Mesendoderm (in vitro differentiated cells): ENCODE measurements around the gene CD46.

Experiments
- DNase-seq: peaks from one replicate; pipeline ENCODE4 v3.0.0; 2013
- H2AK5ac ChIP-seq: 2 replicates; pipeline ENCODE4 v1.6.1; 2013; ENCODE audit warnings: low read length, inconsistent platforms
- H2BK120ac ChIP-seq: 2 replicates; pipeline ENCODE4 v1.6.1; 2013; ENCODE audit warnings: low read depth, mild to moderate bottlenecking, low read length, moderate library complexity, mixed read lengths
- H2BK15ac ChIP-seq: replicated peaks from 2 replicates; pipeline ENCODE4 v1.6.1; 2013; ENCODE audit warnings: low read depth, mild to moderate bottlenecking, moderate library complexity
- H2BK5ac ChIP-seq: 2 replicates; pipeline ENCODE4 v1.6.1; 2013; ENCODE audit warnings: low read length, inconsistent platforms
- H3K18ac ChIP-seq: 2 replicates; pipeline ENCODE4 v1.6.1; 2013; ENCODE audit warnings: mild to moderate bottlenecking, low read length, mixed read lengths
- H3K23ac ChIP-seq: one replicate; pipeline ENCODE4 v1.6.1; 2013; ENCODE audit warnings: low read length
- H3K27ac ChIP-seq: 2 replicates; pipeline ENCODE4 v1.5.1; 2013; ENCODE audit warnings: low read depth, mild to moderate bottlenecking, inconsistent platforms, low read length, moderate library complexity
- H3K27me3 ChIP-seq: 2 replicates; pipeline ENCODE4 v1.6.1; 2013; ENCODE audit warnings: low read length, control low read depth, mild to moderate bottlenecking, inconsistent platforms; ENCODE audit not compliant: insufficient read depth, poor library complexity
- H3K36me3 ChIP-seq: 2 replicates; pipeline ENCODE4 v1.6.1; 2013; ENCODE audit warnings: low read length, inconsistent platforms; ENCODE audit not compliant: control insufficient read depth, insufficient read depth
- H3K4ac ChIP-seq: one replicate; pipeline ENCODE4 v1.6.1; 2013; ENCODE audit warnings: low read depth, mild to moderate bottlenecking, low read length, moderate library complexity
- H3K4me1 ChIP-seq: 2 replicates; pipeline ENCODE4 v1.6.1; 2013; ENCODE audit warnings: low read depth, low read length, inconsistent platforms; ENCODE audit not compliant: control insufficient read depth
- H3K4me2 ChIP-seq: 2 replicates; pipeline ENCODE4 v1.6.1; 2013; ENCODE audit warnings: low read length
- H3K4me3 ChIP-seq: 2 replicates; pipeline ENCODE4 v1.5.1; 2013; ENCODE audit warnings: mild to moderate bottlenecking, low read length
- H3K56ac ChIP-seq: one replicate; pipeline ENCODE4 v1.6.1; 2013; ENCODE audit warnings: low read length
- H3K79me1 ChIP-seq: 2 replicates; pipeline ENCODE4 v1.6.1; 2013; ENCODE audit warnings: low read length, inconsistent platforms
- H3K79me2 ChIP-seq: 2 replicates; pipeline ENCODE4 v1.6.1; 2013; ENCODE audit warnings: mild to moderate bottlenecking, low read length; ENCODE audit not compliant: control insufficient read depth, insufficient read depth
- H3K9ac ChIP-seq: 2 replicates; pipeline ENCODE4 v1.6.1; 2013; ENCODE audit warnings: low read length, inconsistent platforms
- H4K5ac ChIP-seq: one replicate; pipeline ENCODE4 v1.6.1; 2013; ENCODE audit warnings: low read length
- H4K8ac ChIP-seq: one replicate; pipeline ENCODE4 v1.6.1; 2013; ENCODE audit warnings: low read depth, mild to moderate bottlenecking, control low read depth, low read length, moderate library complexity
- WGBS: extraction: QIAGEN DNeasy Blood & Tissue Kit; methylation state at CpG from one replicate; pipeline ENCODE4 v1.1.7; 2013; ENCODE audit warnings: low lambda C conversion rate, missing lambda C conversion rate; ENCODE audit not compliant: insufficient coverage; ENCODE audit errors: extremely low coverage; 5-methylcytosine and 5-hydroxymethylcytosine counted together

Gene CD46

DNA sequence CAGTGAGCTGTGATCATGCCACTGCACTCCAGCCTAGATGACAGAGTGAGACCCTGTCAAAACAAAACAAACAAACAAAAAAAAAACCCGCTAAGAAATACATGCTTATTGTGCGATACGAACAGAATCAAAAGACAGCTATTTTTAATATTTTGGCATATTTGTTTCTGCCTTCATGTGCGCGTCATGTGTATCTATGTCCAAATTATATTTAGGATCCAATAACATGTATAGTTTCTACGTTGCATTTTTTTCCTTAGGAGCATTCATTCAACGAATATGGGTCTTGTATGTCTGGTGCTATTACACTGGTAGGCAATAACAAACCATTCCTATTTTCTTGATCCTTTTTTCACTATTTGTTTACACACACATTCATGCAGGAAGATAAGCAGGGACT lies 1.8 kb downstream of the CD46 start:
- DNase-seq: no peak
- peaks cover 11% of the 10 kb centered on the region for H3K79me1 ChIP-seq
- H3K36me3 ChIP-seq: no peaks in the 10 kb centered on the region
- H3K23ac ChIP-seq: no peak overlapping the region
- H2BK120ac ChIP-seq: no peak overlapping the region
- H3K4me1 ChIP-seq: peaks cover 4% of the 10 kb centered on the region
- no peak overlapping the region for H3K27ac ChIP-seq
- WGBS: no CpG with 5 or more reads among the region's 7 CpGs
- peak overlapping the region; percentile 28 for H3K4me2 ChIP-seq
- H3K56ac ChIP-seq: no peak overlapping the region
- no peak overlapping the region for H2BK5ac ChIP-seq
- no peak overlapping the region for H3K4ac ChIP-seq
- H2BK15ac ChIP-seq: no peak overlapping the region
- H2AK5ac ChIP-seq: no peak overlapping the region
- H3K79me2 ChIP-seq: peaks cover 55% of the 10 kb centered on the region
- no peak overlapping the region for H3K4me3 ChIP-seq
- H3K27me3 ChIP-seq: no peaks in the 10 kb centered on the region
- no peak overlapping the region for H4K8ac ChIP-seq
- H3K9ac ChIP-seq: peak overlapping the region; percentile 86
- H3K18ac ChIP-seq: no peak overlapping the region
- H4K5ac ChIP-seq: no peak overlapping the region

DNA sequence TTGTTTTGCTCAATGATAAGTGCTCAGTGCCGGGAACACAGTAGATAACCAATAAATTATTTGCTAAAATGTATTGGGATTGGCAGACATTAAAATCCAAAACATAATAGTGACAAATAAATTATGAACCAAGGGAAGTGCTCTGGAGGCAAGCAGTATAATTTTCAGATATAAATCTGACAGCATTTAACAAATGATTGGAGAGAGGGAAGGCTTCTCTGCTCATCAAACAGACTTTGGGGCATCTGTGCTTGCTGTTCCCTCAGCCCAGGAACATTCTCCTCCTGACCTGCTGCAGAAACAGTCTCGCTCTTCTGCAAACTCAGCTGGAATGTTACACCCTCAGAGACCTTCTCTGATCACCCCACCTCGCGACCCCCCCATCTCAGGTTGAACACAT lies 2.2 kb downstream of the CD46 start:
- DNase-seq: no peak
- Histone ChIP-seq H3K79me2 (peaks cover 55% of the 10 kb centered on the region), H3K4me2 (peak overlapping the region; percentile 13), H2BK120ac (no peak overlapping the region), H2BK15ac (no peak overlapping the region), H3K4me1 (peaks cover 4% of the 10 kb centered on the region), H4K8ac (no peak overlapping the region), H3K27me3 (no peaks in the 10 kb centered on the region), H3K23ac (no peak overlapping the region), H3K4ac (peak overlapping the region; percentile 87), H3K36me3 (no peaks in the 10 kb centered on the region), H3K9ac (peak overlapping the region; percentile 37), H2AK5ac (no peak overlapping the region), H3K4me3 (no peak overlapping the region), H4K5ac (no peak overlapping the region), H3K79me1 (peaks cover 11% of the 10 kb centered on the region), H2BK5ac (no peak overlapping the region), H3K56ac (peak overlapping the region; percentile 44), H3K18ac (peak overlapping the region; percentile 34), H3K27ac (no peak overlapping the region)
- no CpG with 5 or more reads among the region's 4 CpGs for WGBS

- H3K79me1 ChIP-seq: peaks cover 11% of the 10 kb centered on the region
- H2BK15ac ChIP-seq: no peak overlapping the region
- H3K4me2 ChIP-seq: no peak overlapping the region
- no peak overlapping the region for H2BK5ac ChIP-seq
- no CpG with 5 or more reads among the region's 7 CpGs for WGBS
- no peak overlapping the region for H2AK5ac ChIP-seq
- H3K56ac ChIP-seq: no peak overlapping the region
- H4K8ac ChIP-seq: no peak overlapping the region
- H3K4ac ChIP-seq: no peak overlapping the region
- H3K27me3 ChIP-seq: no peaks in the 10 kb centered on the region
- H3K4me3 ChIP-seq: no peak overlapping the region
- H3K18ac ChIP-seq: no peak overlapping the region
- H3K23ac ChIP-seq: no peak overlapping the region
- H3K36me3 ChIP-seq: no peaks in the 10 kb centered on the region
- no peak for DNase-seq
- H2BK120ac ChIP-seq: no peak overlapping the region
- no peak overlapping the region for H3K9ac ChIP-seq
- no peak overlapping the region for H4K5ac ChIP-seq
- peaks cover 4% of the 10 kb centered on the region for H3K4me1 ChIP-seq
- no peak overlapping the region for H3K27ac ChIP-seq
- peaks cover 55% of the 10 kb centered on the region for H3K79me2 ChIP-seq
These were observed 3.3 kb downstream of the CD46 start for GRCh38 chr1:207754974-207755700.

DNA sequence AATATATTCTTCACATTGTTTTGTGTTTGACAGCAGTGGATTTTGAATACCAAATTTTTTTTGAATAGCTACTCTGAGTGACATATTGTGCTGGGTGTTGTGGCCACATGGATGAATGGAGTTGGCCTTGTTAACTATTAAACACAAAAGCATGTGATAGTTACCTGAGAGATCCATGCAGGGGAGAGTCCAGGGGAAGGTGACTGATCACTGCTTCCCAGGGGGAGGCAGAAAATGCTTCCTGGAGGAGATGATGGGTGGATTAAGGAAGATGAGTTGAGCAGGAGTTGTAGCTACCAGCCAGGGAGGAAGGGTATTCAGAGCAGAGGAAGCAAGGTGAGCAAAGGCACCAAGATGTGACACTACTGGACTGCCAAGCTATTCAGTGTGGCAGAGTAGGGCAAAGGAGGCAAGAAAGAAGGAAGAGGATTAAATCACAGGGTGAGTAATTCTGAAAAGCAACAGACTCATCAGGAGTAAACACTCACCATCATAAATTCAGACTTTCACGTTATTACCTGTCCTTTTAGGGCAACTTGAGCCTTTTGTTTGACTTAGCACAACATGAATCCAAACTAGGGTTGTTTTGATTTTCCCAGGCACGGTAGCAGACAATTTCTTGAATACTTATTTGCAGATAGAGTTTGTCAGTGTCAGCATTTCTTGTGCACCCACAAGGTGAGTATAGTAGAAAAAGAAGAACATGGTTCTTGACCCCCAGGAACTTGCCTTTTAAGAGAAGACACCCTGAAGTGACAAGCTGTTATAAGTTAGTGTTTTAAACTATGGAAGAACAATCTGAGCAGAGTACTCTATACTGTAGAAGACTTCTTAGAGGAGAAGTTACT lies 4.2 kb downstream of the CD46 start:
- Histone ChIP-seq H3K4ac (no peak overlapping the region), H3K23ac (no peak overlapping the region), H2BK15ac (no peak overlapping the region), H2AK5ac (no peak overlapping the region), H3K36me3 (no peaks in the 10 kb centered on the region), H2BK120ac (no peak overlapping the region), H3K4me2 (no peak overlapping the region), H3K9ac (no peak overlapping the region), H3K79me2 (peaks cover 55% of the 10 kb centered on the region), H3K4me3 (no peak overlapping the region), H3K79me1 (peaks cover 11% of the 10 kb centered on the region), H3K4me1 (peaks cover 4% of the 10 kb centered on the region), H4K8ac (no peak overlapping the region), H3K18ac (no peak overlapping the region), H2BK5ac (no peak overlapping the region), H3K56ac (no peak overlapping the region), H3K27me3 (no peaks in the 10 kb centered on the region), H4K5ac (no peak overlapping the region), H3K27ac (no peak overlapping the region)
- no peak for DNase-seq
- WGBS: no CpG with 5 or more reads among the region's 2 CpGs

DNA sequence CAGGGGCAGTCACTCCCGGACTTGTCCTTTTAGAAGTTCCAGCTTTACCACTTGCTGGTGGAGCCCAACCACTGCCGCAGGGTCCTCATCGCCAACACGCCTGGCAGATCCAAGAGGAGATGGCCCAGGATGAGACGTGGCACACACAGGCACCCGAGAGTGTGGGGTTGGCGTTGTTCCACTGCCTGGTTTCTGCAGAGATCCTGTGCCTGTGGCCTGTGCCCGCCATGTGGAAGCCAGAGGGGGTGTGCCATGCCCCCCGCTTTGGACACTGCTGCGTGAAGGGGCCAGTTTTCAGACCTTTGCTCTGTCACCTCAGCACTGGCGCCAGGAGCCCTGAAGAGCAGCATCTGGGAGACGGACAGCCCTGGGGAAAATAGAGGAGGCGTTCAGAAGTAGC lies 10.8 kb downstream of the CD46 start:
- no peak overlapping the region for H3K27ac ChIP-seq
- H3K4me2 ChIP-seq: no peak overlapping the region
- no peak overlapping the region for H3K9ac ChIP-seq
- H3K79me1 ChIP-seq: peaks cover 5% of the 10 kb centered on the region
- no peak overlapping the region for H4K5ac ChIP-seq
- peaks cover 7% of the 10 kb centered on the region for H3K36me3 ChIP-seq
- no peak overlapping the region for H3K18ac ChIP-seq
- no peak overlapping the region for H2BK5ac ChIP-seq
- no peak overlapping the region for H4K8ac ChIP-seq
- H3K4me1 ChIP-seq: no peaks in the 10 kb centered on the region
- H2BK120ac ChIP-seq: no peak overlapping the region
- no peak overlapping the region for H2BK15ac ChIP-seq
- peaks cover 7% of the 10 kb centered on the region for H3K79me2 ChIP-seq
- H3K56ac ChIP-seq: no peak overlapping the region
- H3K4ac ChIP-seq: no peak overlapping the region
- no peaks in the 10 kb centered on the region for H3K27me3 ChIP-seq
- H3K23ac ChIP-seq: no peak overlapping the region
- H3K4me3 ChIP-seq: no peak overlapping the region
- WGBS: no CpG with 5 or more reads among the region's 13 CpGs
- no peak overlapping the region for H2AK5ac ChIP-seq
- DNase-seq: no peak
